ENCODE measurements around the gene LAS1L.
"Not testable (repeated sequence)": the region's sequence is repeated elsewhere in the genome, so short reads cannot be mapped to it uniquely, and the experiment has no call there.

LAS1L gene

DNA sequence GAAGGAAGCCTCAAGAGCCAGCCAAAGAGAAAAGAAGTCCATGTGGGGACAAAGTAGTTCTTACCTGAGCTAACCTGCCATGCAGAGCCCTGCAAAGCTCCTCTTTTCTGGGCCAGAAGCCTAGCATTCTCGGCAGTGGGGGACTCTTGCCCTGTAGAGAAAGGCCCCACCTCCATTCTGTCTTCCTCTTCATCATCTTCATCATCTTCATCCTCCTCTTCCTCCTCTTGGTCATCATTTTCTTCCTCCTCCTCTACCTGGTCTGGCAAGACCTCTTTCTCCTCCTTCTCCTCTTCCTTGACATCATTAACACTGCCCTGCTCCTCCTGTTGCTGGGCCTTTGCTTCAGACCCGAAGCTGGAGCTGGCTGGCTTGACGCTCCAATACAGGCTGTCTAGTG, 16.7 kb downstream of the LAS1L start:
- DNase-seq (ENCODE audit: low read depth in 2 of 2): no peak

- DNase-seq (ENCODE audit: low read depth in 2 of 2): no peak
Measured at GRCh38 chrX:65516756-65517155, 17.8 kb downstream of the LAS1L start.

- no peak for DNase-seq (ENCODE audit: low read depth in 2 of 2)
Measured at GRCh38 chrX:65513610-65514009, 21.0 kb downstream of the LAS1L start.

- DNase-seq (ENCODE audit: low read depth in 2 of 2): no peak
Measured at GRCh38 chrX:65509400-65509799, 25.2 kb downstream of the LAS1L start.

GRCh38 chrX:65508851-65509250, 25.7 kb downstream of the LAS1L start:
- no peak for DNase-seq (ENCODE audit: low read depth in 2 of 2)

- DNase-seq (ENCODE audit: low read depth in 2 of 2): no peak
Measured at GRCh38 chrX:65502618-65503017, 32.0 kb downstream of the LAS1L start.

DNA sequence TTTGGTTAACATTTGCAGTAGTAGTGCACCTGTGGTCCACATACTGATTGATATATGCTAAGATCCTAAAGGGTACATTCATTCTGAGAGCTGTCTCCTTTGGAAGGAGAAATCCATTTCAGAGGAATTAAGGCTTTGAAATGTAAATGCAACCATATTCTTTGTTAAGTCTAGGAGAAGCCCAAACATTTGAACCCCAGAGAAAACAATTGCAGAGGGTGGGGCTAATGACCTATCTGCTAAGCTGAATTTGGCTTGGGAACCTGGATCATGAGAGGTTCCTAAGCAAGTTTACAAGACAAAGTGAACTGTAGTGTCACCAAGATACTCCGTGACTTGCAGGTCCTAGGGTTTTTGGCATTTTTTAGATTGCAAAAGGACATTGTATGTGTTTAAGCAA, 41.2 kb downstream of the LAS1L start:
- no peak for DNase-seq (ENCODE audit: low read depth in 2 of 2)

GRCh38 chrX:65491620-65492019, 43.0 kb downstream of the LAS1L start:
- DNase-seq (ENCODE audit: low read depth in 2 of 2): no peak

- no peak for DNase-seq (ENCODE audit: low read depth in 2 of 2)
Measured at GRCh38 chrX:65488495-65488894, 46.1 kb downstream of the LAS1L start.

- DNase-seq (ENCODE audit: low read depth in 2 of 2): no peak
Measured at GRCh38 chrX:65480960-65481359, 53.6 kb downstream of the LAS1L start.

DNA sequence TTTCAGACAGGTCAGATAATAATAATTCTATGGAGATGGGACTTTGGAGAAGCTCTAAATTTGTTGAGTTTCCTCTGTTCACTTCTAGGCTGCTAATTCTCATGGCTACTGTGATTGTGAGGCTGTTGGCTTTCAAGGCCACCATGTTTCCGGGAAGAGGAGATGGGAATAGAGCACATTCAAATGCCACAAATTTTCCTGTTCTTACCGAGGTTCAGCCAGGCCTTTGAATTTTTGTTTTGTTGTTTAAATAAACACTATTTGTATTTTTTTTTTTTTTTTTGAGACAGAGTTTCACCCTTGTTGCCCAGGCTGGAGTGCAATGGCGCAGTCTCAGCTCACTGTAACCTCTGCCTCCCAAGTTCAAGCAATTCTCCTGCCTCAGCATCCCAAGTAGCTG, 55.5 kb downstream of the LAS1L start:
- DNase-seq (ENCODE audit: low read depth in 2 of 2): not testable (repeated sequence)

DNA sequence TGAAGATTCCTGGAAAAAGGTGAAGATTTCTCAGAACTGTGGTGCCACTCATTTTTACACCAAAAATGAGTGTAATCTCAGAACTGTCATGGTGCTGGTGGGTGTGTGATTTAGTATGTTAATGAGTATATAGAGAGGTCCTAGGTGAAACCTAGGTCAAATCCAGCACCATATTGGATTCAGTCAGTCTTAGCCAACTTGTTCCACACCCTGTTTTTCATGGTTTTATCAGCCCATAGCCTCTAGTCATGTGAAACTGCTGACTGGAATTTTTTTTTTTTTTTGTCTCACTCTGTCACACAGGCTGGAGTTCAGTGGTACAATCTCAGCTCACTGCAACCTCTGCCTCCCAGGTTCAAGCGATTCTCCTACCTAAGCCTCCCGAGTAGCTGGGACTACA, 58.0 kb downstream of the LAS1L start:
- no peak for DNase-seq (ENCODE audit: low read depth in 2 of 2)

GRCh38 chrX:65463550-65463949, 71.0 kb downstream of the LAS1L start:
- DNase-seq (ENCODE audit: low read depth in 2 of 2): no peak

All from stimulated activated CD4-positive, alpha-beta T cell treated with anti-CD3 and anti-CD28 coated beads, Interleukin-1b, Interleukin-23, amount 100 ng/mL, for 1 hour (primary cell).